ENCODE data around the gene GLIPR1L1.
"Not testable (repeated sequence)": the region's sequence is repeated elsewhere in the genome, so short reads cannot be mapped to it uniquely, and the experiment has no call there.

The GLIPR1L1 gene, protein sequence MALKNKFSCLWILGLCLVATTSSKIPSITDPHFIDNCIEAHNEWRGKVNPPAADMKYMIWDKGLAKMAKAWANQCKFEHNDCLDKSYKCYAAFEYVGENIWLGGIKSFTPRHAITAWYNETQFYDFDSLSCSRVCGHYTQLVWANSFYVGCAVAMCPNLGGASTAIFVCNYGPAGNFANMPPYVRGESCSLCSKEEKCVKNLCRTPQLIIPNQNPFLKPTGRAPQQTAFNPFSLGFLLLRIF

DNA sequence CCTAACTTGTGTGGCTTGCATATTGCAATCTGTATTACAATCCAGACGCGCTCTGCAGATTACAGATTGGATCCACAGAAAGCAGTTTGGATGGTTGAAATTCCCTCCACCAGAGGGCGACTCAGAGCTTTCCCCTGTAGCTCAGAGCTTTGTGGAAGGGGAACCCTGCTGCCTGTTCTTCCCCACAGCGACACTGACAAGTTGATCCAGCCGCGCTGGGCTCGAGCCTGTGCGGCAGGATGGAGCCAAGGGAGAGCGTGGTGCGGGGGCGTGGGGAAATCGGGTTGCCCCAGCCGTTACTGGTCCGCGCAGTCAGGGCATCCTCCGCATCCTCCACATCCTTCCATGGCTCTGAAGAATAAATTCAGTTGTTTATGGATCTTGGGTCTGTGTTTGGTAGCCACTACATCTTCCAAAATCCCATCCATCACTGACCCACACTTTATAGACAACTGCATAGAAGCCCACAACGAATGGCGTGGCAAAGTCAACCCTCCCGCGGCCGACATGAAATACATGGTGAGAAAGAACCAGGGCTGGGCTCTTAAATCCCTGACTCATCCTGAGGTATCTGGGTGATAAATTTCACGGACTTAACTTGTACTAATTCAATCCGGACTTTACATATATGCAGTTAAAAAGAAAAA is at the start of gene GLIPR1L1:
GLIPR1L1 (plus strand) TSS at position 287 of the 647 bp plus-strand sequence; CDS start at position 346, 59 bp downstream.
- DNase-seq (ENCODE audit: low read depth), result peak; percentile 79

DNA sequence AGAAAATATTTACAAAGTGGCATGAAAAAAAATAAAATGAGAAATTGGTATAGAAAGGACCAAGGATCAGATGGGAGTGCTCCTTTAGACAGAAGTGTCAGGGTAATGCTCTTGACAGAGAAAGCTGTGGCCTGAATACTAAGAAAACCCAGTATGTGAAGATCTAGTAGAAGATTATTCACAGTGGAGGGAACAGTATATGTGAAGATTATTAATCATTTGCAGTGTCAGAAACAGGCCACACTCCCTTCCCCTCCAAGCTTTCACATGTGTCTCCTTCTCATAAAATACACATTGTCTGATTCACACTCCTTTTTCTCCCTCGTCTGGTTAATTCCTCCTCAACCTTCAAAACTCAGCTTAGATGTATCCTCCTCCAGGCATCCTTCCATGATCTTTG is 45.6 kb upstream of the GLIPR1L1 start:
- no peak for DNase-seq (ENCODE audit: low read depth)

DNA sequence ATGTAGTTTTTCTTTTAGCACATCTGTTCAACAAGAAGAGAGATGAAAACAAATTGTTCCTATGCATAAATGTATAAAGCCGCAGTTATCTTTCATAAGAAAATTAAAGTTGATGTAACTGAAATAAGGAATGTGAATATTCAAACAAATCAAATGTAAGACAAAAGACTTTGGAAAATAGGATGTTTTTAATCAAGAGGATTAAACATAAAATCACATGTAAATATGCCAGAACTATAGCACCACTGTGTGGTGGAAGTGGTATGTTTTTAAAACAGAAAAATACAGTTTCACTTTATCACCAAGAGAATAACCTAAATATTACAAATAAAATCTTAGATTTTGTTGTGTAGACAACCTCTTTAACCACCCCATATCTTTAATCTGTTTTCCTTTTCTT is 44.7 kb upstream of the GLIPR1L1 start:
- no peak for DNase-seq (ENCODE audit: low read depth)

- DNase-seq (ENCODE audit: low read depth), result no peak
Observed at GRCh38 chr12:75291014-75291413, 43.5 kb upstream of the GLIPR1L1 start.

DNA sequence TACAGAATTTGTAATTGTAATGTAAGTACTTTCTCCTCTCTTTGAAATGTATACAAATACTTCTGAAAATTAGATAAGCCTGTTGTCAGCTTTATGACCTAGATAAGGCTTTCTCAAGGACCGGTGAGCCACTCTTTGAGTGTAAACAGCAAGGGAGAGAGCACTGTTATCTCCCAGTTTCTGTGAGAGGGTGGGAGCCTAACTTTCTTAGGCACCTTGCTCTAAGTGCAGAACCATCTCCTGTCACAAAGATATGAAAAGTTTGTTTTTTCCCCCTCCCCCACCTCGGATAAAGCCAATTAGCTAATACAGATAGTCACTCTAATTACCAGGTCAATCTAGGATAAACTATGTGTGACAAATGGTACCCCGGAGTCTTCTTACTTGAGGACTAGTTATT is 40.1 kb upstream of the GLIPR1L1 start:
- no peak for DNase-seq (ENCODE audit: low read depth)

DNA sequence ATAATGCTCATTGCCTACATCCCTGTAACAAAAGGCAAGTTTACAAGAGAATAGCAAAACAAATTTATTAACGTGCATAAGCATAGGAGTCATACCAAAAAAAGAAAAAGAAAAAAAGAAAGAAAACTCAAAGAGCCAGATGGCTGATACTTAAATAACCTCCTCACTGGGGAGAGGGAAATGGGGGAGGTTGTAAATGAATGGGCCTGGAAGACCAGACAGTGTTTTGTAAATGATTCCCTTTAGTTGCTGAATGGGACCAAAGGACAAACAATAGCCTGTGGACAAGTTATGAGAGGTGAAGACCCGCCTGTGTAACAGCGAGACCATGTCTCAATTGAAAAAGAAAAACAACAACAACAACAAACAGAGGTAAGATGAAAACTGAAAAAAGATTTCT is 39.7 kb upstream of the GLIPR1L1 start:
- no peak for DNase-seq (ENCODE audit: low read depth)

GRCh38 chr12:75302225-75302624 is 32.2 kb upstream of the GLIPR1L1 start:
- no peak for DNase-seq (ENCODE audit: low read depth)

DNA sequence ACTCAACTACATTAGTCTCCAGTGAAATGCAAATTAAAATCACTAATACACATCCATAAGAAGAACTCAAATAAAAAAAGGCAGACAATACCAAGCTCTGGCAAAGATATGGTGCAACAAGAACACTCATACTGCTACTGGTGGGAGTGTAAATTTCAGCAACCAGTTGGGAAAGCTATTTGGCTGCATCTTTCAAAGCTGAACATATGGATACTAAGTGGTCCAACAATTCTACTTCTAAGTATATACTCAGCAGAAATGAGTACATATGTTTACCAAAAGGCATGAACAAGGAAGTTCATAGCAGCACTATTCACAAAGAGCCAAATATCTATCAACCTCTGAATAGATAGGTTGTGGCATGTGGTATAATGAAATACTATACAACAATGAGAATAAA is 31.7 kb upstream of the GLIPR1L1 start:
- no peak for DNase-seq (ENCODE audit: low read depth)

- no peak for DNase-seq (ENCODE audit: low read depth)
Observed at GRCh38 chr12:75305412-75306332, 28.8 kb upstream of the GLIPR1L1 start.

DNA sequence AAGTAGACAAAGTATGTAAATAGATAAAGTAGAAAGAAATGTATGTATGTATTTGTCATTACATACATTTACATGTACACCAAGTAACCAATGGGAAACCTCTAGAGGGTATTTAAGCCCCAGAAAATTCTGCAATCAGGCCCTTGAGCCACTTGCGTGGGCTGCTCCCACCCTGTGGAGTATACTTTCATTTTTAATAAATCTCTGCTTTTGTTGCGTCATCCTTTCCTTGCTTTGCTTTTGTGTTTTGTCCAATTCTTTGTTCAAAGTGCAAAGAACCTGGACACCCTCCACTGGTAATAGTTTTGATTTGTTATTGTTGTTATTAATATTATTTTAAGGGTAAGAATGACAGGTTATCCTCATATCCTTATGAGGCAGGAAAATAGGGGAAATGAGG is 26.2 kb upstream of the GLIPR1L1 start:
- no peak for DNase-seq (ENCODE audit: low read depth)

DNA sequence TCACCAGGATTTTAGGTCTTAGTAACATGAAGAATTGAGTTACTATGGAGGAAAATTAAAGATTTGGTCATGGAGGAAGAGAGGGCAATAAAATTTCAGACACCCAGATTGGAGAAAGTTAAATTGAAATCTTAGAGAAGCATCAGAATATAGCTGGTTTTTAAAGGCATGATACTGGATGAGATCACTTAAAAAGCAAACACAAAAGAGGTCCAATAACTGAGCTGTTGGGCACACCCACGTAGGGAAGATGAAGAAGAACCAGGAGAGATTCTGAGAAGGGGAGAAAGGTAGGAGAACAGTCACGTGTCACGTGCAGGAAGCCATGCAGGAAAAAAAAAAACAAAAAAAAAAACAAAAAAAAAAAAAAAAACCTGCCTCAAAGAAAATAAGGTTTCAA is 23.1 kb upstream of the GLIPR1L1 start:
- DNase-seq (ENCODE audit: low read depth), result no peak

DNA sequence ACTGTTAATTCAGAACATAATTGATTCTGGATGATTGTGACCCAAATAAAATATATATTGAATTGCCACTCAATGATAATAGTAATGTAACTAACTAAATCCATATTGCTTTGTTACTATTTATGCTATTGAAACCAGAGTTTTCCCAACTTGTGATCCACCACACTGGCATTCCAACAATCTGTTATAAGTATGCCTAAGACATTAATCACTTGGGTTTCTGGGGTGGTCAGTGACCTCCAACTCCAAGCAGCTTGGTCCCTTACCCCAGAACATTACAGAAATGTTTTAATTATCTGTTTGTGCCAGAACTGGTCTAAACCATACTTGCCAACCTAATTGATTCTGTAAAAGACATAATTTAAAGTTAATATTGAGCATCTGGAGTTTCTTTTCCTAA is 19.0 kb upstream of the GLIPR1L1 start:
- DNase-seq (ENCODE audit: low read depth), result peak; percentile 78

DNA sequence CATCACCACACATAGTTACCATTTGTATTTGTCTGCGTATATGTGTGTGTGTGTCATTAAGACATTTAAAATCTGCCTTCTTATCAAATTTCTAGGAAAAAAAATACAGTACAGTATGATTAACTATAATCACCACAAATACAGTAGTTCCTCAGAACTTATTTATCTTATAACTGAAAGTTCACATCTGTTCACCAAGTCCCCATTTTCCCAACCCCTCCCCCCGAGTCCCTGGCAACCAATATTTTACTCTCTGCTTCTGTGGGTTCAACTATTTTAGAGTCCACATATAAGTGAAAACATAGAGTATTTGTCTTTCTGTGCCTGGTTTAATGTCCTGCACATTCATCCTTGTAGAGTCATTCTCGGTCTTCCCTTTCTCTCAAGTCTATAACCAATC is 16.7 kb upstream of the GLIPR1L1 start:
- DNase-seq (ENCODE audit: low read depth), result no peak

DNA sequence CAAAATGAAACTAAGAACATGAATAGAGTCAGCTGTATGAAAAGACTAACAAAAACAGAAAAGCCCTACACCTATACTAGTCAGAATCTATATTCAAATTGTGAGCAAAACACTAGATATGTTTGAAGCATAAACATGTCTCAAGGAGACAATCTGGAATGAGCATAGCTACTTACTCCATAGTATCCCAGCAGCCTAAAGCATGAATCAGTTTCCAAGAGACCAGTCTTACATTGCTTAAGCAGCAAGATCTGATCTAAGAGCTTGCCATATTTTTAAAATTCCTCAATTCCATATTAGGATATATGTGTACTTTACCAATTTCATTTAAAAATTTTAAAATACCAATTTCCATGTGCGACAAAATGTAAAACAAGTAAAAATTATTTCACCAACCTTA is 12.0 kb upstream of the GLIPR1L1 start:
- no peak for DNase-seq (ENCODE audit: low read depth)

DNA sequence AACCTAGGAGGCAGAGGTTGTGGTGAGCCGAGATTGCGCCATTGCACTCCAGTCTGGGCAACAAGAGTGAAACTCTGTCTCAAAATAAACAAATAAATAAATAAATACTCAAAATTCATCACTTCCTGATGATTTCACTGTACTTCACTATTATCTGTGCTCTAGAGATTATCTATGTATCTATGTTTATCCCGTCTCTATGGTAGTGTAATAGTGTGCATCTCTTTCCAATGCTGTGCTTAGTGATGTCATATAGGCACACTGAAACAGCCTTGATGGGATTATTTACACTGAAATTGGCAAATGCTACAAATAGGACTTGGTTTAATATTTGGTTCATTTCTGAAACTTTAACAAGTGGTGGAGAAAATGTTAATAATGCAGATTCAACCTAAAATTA is 10.8 kb upstream of the GLIPR1L1 start:
- DNase-seq (ENCODE audit: low read depth), result no peak

DNA sequence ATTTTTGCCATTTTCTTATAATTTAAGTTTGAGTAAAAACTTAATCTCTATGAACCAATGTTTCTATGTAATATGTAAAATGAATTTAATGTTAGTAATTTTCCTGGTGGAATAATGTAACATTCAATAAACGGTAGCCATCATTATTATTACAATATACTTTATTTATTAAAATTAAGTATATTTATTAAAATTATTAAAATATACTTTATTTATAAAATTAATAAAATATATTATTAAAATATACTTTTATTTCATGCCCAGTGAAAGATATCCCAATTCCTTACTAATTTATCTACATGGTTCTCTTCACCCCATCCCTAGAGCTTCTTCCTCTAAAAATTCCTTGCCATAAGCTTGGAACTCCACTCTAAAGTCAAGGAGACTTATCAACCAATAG is 6.8 kb upstream of the GLIPR1L1 start:
- DNase-seq (ENCODE audit: low read depth), result no peak

GRCh38 chr12:75329918-75330826 is 4.3 kb upstream of the GLIPR1L1 start, which contains the start of gene CAPS2:
Gene CAPS2 (minus strand): TSS chr12:75330324. CDS start chr12:75326498, 3,826 bp downstream.
- DNase-seq (ENCODE audit: low read depth), result peak; percentile 51

DNA sequence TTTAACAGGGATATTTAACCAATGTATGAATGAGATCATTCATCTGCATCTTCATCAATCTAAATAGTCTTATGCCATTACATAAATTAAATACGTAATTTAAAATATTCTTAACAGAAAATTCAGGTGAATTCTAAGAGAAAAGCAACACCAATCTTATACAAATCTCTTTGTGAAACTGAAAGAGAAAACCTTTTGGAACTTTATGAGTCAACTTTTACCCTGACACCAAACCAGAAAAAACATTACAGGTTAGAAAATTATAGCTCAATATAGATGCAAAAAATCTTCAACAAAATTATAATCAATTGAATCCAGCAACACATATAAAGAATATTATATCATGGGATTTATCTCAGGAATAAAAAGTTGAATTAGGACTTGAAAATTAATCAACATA is 3.4 kb downstream of the GLIPR1L1 start:
- DNase-seq (ENCODE audit: low read depth), result no peak

- DNase-seq (ENCODE audit: low read depth), result no peak
Observed at GRCh38 chr12:75341873-75342272, 7.4 kb downstream of the GLIPR1L1 start.

GRCh38 chr12:75345531-75345930 is 11.1 kb downstream of the GLIPR1L1 start:
- no peak for DNase-seq (ENCODE audit: low read depth)

DNA sequence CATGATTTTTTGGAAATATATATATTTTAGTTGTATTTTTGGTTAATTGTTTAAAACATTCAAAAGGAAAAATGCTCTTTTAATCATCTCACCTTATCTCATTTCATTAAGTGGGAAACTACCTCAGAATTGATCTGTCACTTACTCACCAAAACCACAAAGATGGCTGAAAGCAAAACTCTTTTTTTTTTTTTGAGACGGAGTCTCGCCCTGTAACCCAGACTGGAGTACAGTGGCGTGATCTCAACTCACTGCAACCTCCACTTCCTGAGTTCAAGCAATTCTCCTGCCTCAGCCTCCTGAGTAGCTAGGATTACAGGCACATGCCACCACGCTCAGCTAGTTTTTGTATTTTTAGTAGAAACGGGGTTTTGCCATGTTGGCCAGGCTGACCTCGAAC is 11.7 kb downstream of the GLIPR1L1 start:
- DNase-seq (ENCODE audit: low read depth), result not testable (repeated sequence)

GRCh38 chr12:75349946-75350345 is 15.5 kb downstream of the GLIPR1L1 start:
- DNase-seq (ENCODE audit: low read depth), result no peak
